Fibroblast of lung (primary cell): ENCODE results near the gene NEGR1.

Experiments used
- EZH2 ChIP-seq: IDR thresholded peaks from 2 replicates; pipeline ENCODE4 v1.5.1; 2012; ENCODE audit warnings: low read length, control low read depth, mild to moderate bottlenecking; ENCODE audit errors: missing control alignments
- TF ChIP-seq, protein P1 (sequence below), 2 donors: IDR thresholded peaks in 1 of 2; conservative IDR thresholded peaks in 1 of 2; 1 replicate in 1 of 2; 2 replicates in 1 of 2; pipeline ENCODE4 v1.5.1; 2011 to 2012; ENCODE audit warnings: low read length in 2 of 2, control low read depth in 1 of 2, inconsistent platforms in 1 of 2, low read depth in 1 of 2, mild to moderate bottlenecking in 1 of 2

DNA sequence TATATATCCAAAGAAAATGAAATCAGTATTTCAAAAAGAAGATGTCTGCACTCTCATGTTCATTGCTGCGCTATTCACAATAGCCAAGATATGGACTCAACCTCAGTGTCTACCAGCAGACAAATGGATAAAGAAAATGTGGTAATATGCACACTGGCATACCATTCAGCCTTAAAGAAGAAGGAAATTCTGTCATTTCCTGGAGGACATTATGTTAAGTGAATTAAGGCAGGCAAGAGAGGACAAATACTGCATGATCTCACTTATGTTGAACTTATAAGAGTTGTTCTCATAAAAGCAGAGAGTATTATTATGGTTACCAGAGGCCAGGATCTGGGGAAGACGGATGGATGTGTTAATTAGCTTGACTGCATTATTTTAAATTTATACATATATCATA, 115.9 kb downstream of the NEGR1 start:
- TF ChIP-seq EZH2, result no peak
- TF ChIP-seq, protein P1, sequence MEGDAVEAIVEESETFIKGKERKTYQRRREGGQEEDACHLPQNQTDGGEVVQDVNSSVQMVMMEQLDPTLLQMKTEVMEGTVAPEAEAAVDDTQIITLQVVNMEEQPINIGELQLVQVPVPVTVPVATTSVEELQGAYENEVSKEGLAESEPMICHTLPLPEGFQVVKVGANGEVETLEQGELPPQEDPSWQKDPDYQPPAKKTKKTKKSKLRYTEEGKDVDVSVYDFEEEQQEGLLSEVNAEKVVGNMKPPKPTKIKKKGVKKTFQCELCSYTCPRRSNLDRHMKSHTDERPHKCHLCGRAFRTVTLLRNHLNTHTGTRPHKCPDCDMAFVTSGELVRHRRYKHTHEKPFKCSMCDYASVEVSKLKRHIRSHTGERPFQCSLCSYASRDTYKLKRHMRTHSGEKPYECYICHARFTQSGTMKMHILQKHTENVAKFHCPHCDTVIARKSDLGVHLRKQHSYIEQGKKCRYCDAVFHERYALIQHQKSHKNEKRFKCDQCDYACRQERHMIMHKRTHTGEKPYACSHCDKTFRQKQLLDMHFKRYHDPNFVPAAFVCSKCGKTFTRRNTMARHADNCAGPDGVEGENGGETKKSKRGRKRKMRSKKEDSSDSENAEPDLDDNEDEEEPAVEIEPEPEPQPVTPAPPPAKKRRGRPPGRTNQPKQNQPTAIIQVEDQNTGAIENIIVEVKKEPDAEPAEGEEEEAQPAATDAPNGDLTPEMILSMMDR (conservative IDR thresholded peaks at IDR 0.05 in 1 of 2, IDR thresholded peaks at IDR 0.05 in 1 of 2; ENCODE audit: low read depth in 1 of 2, low read length in 2 of 2), result no peak
